Measurements from ENCODE around the gene CTSZ. TPM values are rescaled to one million over a fixed set of nuclear protein-coding genes. Genes with fewer than 3 reads are reported as not detected.

Gene CTSZ
- total and polyA plus RNA-seq, 2 donors from 2014 or later: 200 to 234 TPM

DNA sequence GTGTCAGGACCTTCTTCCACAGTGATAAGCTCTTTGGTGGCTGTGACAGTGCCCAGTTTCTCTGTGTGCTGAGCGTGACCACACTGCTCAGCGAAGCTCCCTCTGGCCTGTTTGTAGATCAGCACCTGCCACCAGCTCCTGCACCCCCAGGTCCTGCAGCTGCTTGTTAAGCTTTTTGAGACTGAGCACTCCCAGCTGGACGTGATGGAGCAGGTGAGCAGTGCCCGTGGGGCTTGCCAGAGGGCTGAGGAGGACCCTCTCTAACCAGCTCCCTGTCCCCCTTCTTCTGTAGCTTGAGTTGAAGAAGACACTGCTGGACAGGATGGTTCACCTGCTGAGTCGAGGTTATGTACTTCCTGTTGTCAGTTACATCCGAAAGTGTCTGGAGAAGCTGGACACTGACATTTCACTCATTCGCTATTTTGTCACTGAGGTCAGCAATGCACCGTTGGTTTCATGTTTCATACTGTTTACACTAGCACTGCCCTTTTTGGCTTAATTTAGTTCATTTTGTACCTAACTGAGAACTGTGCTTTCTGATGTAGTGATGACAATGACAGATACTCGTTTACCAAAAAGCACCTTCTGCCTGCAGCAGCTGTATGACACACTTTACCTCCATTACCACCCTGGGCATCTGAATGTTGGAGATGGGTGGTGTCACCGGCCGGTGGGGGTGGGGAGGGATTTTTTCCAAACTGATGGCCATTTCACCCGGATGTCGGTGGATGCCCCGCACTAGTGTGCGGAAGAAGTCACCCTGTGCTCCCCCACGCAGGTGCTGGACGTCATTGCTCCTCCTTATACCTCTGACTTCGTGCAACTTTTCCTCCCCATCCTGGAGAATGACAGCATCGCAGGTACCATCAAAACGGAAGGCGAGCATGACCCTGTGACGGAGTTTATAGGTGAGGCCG lies 13.5 kb downstream of the CTSZ start:
- Histone ChIP-seq H3K9ac (ENCODE audit: low read length in 3 of 3) (no peak overlapping the region), H3K27me3 (ENCODE audit: control insufficient read depth, insufficient read depth, low read length) (no peaks in the 10 kb centered on the region), H3K4me1 (ENCODE audit: control insufficient read depth in 2 of 3, insufficient read depth in 2 of 3, low read depth in 1 of 3, low read length in 3 of 3) (peaks cover 0 to 11% (median 10%) of the 10 kb centered on the region in 3 donors), H3K36me3 (ENCODE audit: control insufficient read depth in 2 of 3, insufficient read depth in 3 of 3, low read length in 3 of 3) (peaks cover 16 to 77% (median 49%) of the 10 kb centered on the region in 3 donors), H3K9me3 (ENCODE audit: control insufficient read depth in 2 of 3, insufficient read depth in 1 of 3, low read length in 3 of 3) (no peaks in the 10 kb centered on the region), H3K4me3 (ENCODE audit: low read length in 3 of 3) (no peak overlapping the region), H3K27ac (ENCODE audit: low read depth in 2 of 2, low read length in 2 of 2) (no peak overlapping the region)
- DNase-seq (peak in 1 of 5 donors; percentile 30), FAIRE-seq (no peak)
- intact Hi-C loops (cut with DNase I): no loop called here
- TF ChIP-seq, protein P1, sequence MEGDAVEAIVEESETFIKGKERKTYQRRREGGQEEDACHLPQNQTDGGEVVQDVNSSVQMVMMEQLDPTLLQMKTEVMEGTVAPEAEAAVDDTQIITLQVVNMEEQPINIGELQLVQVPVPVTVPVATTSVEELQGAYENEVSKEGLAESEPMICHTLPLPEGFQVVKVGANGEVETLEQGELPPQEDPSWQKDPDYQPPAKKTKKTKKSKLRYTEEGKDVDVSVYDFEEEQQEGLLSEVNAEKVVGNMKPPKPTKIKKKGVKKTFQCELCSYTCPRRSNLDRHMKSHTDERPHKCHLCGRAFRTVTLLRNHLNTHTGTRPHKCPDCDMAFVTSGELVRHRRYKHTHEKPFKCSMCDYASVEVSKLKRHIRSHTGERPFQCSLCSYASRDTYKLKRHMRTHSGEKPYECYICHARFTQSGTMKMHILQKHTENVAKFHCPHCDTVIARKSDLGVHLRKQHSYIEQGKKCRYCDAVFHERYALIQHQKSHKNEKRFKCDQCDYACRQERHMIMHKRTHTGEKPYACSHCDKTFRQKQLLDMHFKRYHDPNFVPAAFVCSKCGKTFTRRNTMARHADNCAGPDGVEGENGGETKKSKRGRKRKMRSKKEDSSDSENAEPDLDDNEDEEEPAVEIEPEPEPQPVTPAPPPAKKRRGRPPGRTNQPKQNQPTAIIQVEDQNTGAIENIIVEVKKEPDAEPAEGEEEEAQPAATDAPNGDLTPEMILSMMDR (IDR thresholded peaks at IDR 0.05; ENCODE audit: borderline replicate concordance, extremely low read depth, insufficient read depth): no peak

DNA sequence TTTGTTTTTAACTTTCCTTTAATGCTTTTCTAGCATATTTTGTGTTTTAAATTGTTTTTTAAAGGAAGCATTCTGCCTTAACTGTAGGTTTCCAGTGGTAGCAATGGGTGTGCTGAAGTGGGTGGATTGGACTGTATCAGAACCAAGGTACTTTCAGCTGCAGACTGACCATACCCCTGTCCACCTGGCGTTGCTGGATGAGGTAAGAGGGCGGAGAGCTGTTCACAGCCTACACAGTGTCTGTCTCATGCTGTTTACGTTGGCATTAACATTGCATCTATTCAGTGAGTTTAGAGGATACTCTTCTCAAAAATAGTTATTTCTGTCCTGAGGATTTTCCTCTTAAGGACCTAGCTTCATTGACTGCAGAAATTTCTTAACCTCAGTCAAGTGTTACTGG lies 14.1 kb downstream of the CTSZ start:
- no peaks in the 10 kb centered on the region for H3K9me3 ChIP-seq (ENCODE audit: control insufficient read depth in 2 of 3, insufficient read depth in 1 of 3, low read length in 3 of 3)
- intact Hi-C loops (cut with DNase I): no loop called here
- peaks cover 0 to 14% (median 11%) of the 10 kb centered on the region in 3 donors for H3K4me1 ChIP-seq (ENCODE audit: control insufficient read depth in 2 of 3, insufficient read depth in 2 of 3, low read depth in 1 of 3, low read length in 3 of 3)
- FAIRE-seq (no peak), DNase-seq (no peak)
- H3K9ac ChIP-seq (ENCODE audit: low read length in 3 of 3): no peak overlapping the region
- TF ChIP-seq, protein P1 (IDR thresholded peaks at IDR 0.05; ENCODE audit: borderline replicate concordance, extremely low read depth, insufficient read depth): no peak
- H3K36me3 ChIP-seq (ENCODE audit: control insufficient read depth in 2 of 3, insufficient read depth in 3 of 3, low read length in 3 of 3): peaks cover 16 to 84% (median 55%) of the 10 kb centered on the region in 3 donors
- no peak overlapping the region for H3K27ac ChIP-seq (ENCODE audit: low read depth in 2 of 2, low read length in 2 of 2)
- H3K27me3 ChIP-seq (ENCODE audit: control insufficient read depth, insufficient read depth, low read length): no peaks in the 10 kb centered on the region
- H3K4me3 ChIP-seq (ENCODE audit: low read length in 3 of 3): no peak overlapping the region

DNA sequence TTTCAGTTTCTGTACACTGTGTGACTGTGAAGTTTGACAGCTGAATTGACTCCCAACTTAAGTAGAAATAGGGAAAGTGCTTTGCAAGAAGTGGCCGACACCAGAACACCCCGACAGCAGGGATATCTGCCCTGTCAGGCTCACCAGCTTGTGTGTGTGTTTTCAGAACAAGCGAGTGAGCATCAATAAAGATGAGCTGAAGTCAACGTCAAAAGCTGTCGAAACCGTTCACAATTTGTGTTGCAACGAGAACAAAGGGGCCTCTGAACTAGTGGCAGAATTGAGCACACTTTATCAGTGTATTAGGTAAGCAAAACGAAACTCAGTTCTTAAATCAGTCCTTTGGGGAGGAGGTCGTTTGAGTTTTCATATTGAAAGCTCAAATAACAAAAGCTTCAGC lies 15.3 kb downstream of the CTSZ start:
- FAIRE-seq: no peak
- no peak overlapping the region for H3K27ac ChIP-seq (ENCODE audit: low read depth in 2 of 2, low read length in 2 of 2)
- DNase-seq: peak in 1 of 5 donors; percentile 19

More for the DNA sequence above, 15.3 kb downstream of the CTSZ start:
- Histone ChIP-seq H3K27me3 (ENCODE audit: control insufficient read depth, insufficient read depth, low read length) (no peaks in the 10 kb centered on the region), H3K4me1 (ENCODE audit: control insufficient read depth in 2 of 3, insufficient read depth in 2 of 3, low read depth in 1 of 3, low read length in 3 of 3) (peaks cover 3 to 20% (median 11%) of the 10 kb centered on the region in 3 donors), H3K9ac (ENCODE audit: low read length in 3 of 3) (no peak overlapping the region), H3K4me3 (ENCODE audit: low read length in 3 of 3) (no peak overlapping the region), H3K36me3 (ENCODE audit: control insufficient read depth in 2 of 3, insufficient read depth in 3 of 3, low read length in 3 of 3) (peaks cover 23 to 85% (median 59%) of the 10 kb centered on the region in 3 donors), H3K9me3 (ENCODE audit: control insufficient read depth in 2 of 3, insufficient read depth in 1 of 3, low read length in 3 of 3) (no peaks in the 10 kb centered on the region)
- intact Hi-C loops (cut with DNase I): no loop called here
- TF ChIP-seq, protein P1 (IDR thresholded peaks at IDR 0.05; ENCODE audit: borderline replicate concordance, extremely low read depth, insufficient read depth): no peak
